ENCODE measurements around the gene DDX21.

- no peak for TF ChIP-seq CTCF (conservative IDR thresholded peaks at IDR 0.05)
- no peak for TF ChIP-seq EZH2 (IDR thresholded peaks at IDR 0.05; ENCODE audit: low read depth)
Observed at GRCh38 chr10:68925489-68925888, 30.5 kb upstream of the DDX21 start.
